Measurements from ENCODE around the gene NF2. TPM values are rescaled to one million over a fixed set of nuclear protein-coding genes. Genes with fewer than 3 reads are reported as not detected.
A peak's percentile ranks its signal among the peaks of the same experiment; 100 is the strongest.

NF2 gene
- total RNA-seq, 1 donor from 2014 or later = 73.0 TPM

DNA sequence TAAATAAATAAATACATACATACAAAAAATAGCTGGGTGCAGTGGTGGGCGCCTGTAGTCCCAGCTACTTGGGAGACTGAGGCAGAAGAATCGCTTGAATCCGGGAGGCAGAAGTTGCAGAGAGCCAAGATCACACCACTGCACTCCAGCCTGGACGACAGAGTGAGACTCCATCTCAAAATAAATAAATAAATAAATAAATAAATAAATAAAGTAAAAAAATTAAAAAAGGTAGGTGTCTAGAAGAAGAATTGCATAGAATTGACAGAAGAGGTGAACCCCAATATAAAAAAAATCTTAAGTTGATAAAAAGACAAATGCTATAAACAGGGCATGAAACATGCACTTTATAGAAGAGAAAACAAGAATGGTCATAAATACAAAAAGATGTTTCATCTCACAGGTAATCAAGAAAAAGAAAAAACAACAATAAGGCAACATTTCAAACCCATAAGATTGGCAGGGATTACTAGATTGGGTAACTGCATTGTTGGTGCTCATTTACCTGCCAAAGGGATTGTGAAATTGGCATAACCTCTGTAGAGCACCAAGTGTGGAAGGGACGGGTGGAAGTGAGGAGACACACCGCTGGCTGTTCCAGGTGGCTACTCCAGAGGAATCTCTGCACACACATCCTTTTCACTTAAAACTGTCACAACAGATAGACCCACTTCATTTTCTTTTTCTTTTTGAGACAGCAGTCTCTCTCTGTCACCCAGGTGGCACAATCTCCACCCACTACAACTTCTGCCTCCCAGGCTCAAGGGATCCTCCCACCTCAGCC lies 44.7 kb downstream of the NF2 start:
- no peak overlapping the region for H3K4me3 Mint-ChIP-seq (ENCODE audit: unreplicated experiment)
- no peak for DNase-seq (ENCODE audit: low spot score)
- no peaks in the 10 kb centered on the region for H3K4me1 Mint-ChIP-seq (ENCODE audit: low read depth)
- H3K36me3 Mint-ChIP-seq (ENCODE audit: low read depth) = peaks cover 11% of the 10 kb centered on the region
- no peaks in the 10 kb centered on the region for H3K9me3 Mint-ChIP-seq (ENCODE audit: low read depth)
- TF ChIP-seq, protein P1, sequence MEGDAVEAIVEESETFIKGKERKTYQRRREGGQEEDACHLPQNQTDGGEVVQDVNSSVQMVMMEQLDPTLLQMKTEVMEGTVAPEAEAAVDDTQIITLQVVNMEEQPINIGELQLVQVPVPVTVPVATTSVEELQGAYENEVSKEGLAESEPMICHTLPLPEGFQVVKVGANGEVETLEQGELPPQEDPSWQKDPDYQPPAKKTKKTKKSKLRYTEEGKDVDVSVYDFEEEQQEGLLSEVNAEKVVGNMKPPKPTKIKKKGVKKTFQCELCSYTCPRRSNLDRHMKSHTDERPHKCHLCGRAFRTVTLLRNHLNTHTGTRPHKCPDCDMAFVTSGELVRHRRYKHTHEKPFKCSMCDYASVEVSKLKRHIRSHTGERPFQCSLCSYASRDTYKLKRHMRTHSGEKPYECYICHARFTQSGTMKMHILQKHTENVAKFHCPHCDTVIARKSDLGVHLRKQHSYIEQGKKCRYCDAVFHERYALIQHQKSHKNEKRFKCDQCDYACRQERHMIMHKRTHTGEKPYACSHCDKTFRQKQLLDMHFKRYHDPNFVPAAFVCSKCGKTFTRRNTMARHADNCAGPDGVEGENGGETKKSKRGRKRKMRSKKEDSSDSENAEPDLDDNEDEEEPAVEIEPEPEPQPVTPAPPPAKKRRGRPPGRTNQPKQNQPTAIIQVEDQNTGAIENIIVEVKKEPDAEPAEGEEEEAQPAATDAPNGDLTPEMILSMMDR (IDR thresholded peaks at IDR 0.05) = no peak
- H3K27ac Mint-ChIP-seq (ENCODE audit: unreplicated experiment) = peak overlapping the region; percentile 62
- H3K27me3 Mint-ChIP-seq (ENCODE audit: low read depth) = no peaks in the 10 kb centered on the region

DNA sequence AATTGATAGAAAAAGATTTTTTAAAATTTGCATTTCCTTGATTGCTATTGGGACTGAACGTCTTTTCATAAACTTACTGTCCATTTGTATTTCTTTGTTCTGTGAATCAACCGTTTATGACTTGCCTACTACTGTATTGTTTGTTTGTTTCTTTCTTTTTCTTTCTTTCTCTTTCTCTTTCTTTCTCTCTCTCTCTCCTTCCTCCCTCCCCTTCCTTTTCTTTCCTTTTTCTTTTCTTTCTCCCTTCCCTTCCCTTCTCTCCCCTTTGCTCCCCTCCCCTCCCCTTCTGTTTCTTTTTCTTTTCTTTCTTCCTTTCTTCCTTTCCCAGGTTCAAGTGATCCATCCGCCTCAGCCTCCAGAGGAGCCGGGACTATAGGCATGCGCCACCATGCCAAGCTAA lies 46.9 kb downstream of the NF2 start:
- no peaks in the 10 kb centered on the region for H3K9me3 Mint-ChIP-seq (ENCODE audit: low read depth)
- H3K27me3 Mint-ChIP-seq (ENCODE audit: low read depth) = no peaks in the 10 kb centered on the region
- H3K4me3 Mint-ChIP-seq (ENCODE audit: unreplicated experiment) = no peak overlapping the region
- peaks cover 10% of the 10 kb centered on the region for H3K36me3 Mint-ChIP-seq (ENCODE audit: low read depth)
- no peak overlapping the region for H3K27ac Mint-ChIP-seq (ENCODE audit: unreplicated experiment)
- no peak for DNase-seq (ENCODE audit: low spot score)
- no peaks in the 10 kb centered on the region for H3K4me1 Mint-ChIP-seq (ENCODE audit: low read depth)
- TF ChIP-seq, protein P1 (IDR thresholded peaks at IDR 0.05) = no peak

DNA sequence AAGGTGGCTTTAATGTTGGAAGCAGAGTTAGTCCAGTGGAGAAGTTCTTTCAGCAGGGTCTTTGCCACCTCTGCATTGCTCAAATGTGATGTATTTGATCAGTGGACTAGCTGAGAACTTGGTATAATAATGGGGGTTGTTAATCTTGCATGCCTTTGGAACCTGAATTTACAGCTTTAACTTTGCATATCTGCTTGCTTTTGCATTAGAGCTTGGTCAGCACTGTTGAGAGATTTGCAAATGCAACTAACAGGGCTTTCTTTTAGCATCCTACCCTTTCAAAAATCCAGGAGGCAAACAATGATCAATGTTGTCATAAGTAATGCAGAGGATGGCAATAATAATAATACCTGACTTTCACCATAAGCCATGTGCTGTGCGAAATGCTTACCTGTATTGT lies 48.2 kb downstream of the NF2 start:
- no peak for DNase-seq (ENCODE audit: low spot score)
- no peaks in the 10 kb centered on the region for H3K9me3 Mint-ChIP-seq (ENCODE audit: low read depth)
- peaks cover 12% of the 10 kb centered on the region for H3K36me3 Mint-ChIP-seq (ENCODE audit: low read depth)
- H3K4me3 Mint-ChIP-seq (ENCODE audit: unreplicated experiment) = no peak overlapping the region
- no peaks in the 10 kb centered on the region for H3K27me3 Mint-ChIP-seq (ENCODE audit: low read depth)
- H3K27ac Mint-ChIP-seq (ENCODE audit: unreplicated experiment) = no peak overlapping the region
- TF ChIP-seq, protein P1 (IDR thresholded peaks at IDR 0.05) = no peak
- no peaks in the 10 kb centered on the region for H3K4me1 Mint-ChIP-seq (ENCODE audit: low read depth)

DNA sequence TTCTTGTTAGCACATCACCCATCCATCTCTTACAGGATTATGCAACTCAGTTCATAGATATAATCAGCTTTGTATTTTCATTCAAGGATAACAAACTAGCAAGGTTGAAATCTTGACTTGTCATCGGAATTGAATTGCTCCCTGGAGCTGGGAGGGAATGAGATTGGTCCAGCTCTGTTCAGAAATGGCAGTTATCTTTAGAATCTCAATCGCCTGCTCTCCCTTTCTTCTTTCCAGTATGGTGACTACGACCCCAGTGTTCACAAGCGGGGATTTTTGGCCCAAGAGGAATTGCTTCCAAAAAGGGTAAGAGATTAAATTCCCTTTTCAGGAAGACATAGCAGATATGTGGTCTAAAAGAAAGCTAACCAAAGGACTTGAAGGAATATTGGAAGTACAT lies 51.0 kb downstream of the NF2 start:
- H3K27me3 Mint-ChIP-seq (ENCODE audit: low read depth) = no peaks in the 10 kb centered on the region
- no peak overlapping the region for H3K27ac Mint-ChIP-seq (ENCODE audit: unreplicated experiment)
- no peak overlapping the region for H3K4me3 Mint-ChIP-seq (ENCODE audit: unreplicated experiment)
- H3K9me3 Mint-ChIP-seq (ENCODE audit: low read depth) = no peaks in the 10 kb centered on the region
- TF ChIP-seq, protein P1 (IDR thresholded peaks at IDR 0.05) = no peak
- peaks cover 6% of the 10 kb centered on the region for H3K36me3 Mint-ChIP-seq (ENCODE audit: low read depth)
- DNase-seq (ENCODE audit: low spot score) = no peak
- no peaks in the 10 kb centered on the region for H3K4me1 Mint-ChIP-seq (ENCODE audit: low read depth)

DNA sequence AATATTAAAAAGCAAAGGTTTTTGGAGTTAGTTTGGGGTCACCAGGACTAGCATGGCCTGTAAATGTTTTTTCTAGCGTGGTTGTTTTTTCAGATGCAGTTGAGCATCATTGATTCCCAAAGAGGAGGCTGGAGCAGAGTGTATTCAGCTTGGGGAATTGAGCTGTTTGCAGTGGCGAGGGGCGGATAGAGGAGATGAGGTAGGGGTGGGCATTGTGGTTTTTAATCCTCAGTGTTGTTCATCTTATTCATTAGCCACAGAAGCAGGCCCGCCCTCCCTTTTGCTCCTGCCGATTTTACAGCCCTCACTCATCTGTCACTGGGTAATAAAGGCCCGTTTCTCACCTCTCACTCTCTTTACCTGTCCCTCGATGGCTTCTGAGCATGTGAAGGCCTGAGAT lies 51.4 kb downstream of the NF2 start:
- DNase-seq (ENCODE audit: low spot score) = no peak
- H3K4me1 Mint-ChIP-seq (ENCODE audit: low read depth) = no peaks in the 10 kb centered on the region
- no peak overlapping the region for H3K4me3 Mint-ChIP-seq (ENCODE audit: unreplicated experiment)
- H3K27me3 Mint-ChIP-seq (ENCODE audit: low read depth) = no peaks in the 10 kb centered on the region
- peaks cover 6% of the 10 kb centered on the region for H3K36me3 Mint-ChIP-seq (ENCODE audit: low read depth)
- no peaks in the 10 kb centered on the region for H3K9me3 Mint-ChIP-seq (ENCODE audit: low read depth)
- no peak overlapping the region for H3K27ac Mint-ChIP-seq (ENCODE audit: unreplicated experiment)
- TF ChIP-seq, protein P1 (IDR thresholded peaks at IDR 0.05) = no peak

Data from chondrocyte (in vitro differentiated cells).